Sigmoid colon (tissue), 7 donors: ENCODE data around the gene C17orf75. TPM values are rescaled to one million over a fixed set of nuclear protein-coding genes. Genes with fewer than 3 reads are reported as not detected.
"Not testable (repeated sequence)": the region's sequence is repeated elsewhere in the genome, so short reads cannot be mapped to it uniquely, and the experiment has no call there.

Experiments
- DNase-seq: peaks from one replicate; pipeline ENCODE4 v3.0.0-alpha.2; 2019
- H3K27ac ChIP-seq, 4 donors: fragments of 200-600 bp; sonication (generic); one replicate each; pipeline ENCODE4 v1.5.1; 2016 to 2019; ENCODE audit warnings: mild to moderate bottlenecking in 1 of 4
- H3K27me3 ChIP-seq, 3 donors: fragments of 200-600 bp; sonication (generic); one replicate each; pipeline ENCODE4 v1.5.1; 2019; ENCODE audit warnings: mild to moderate bottlenecking in 1 of 3
- H3K36me3 ChIP-seq, 4 donors: fragments of 200-600 bp; sonication (generic); one replicate each; pipeline ENCODE4 v1.5.1; 2016 to 2019
- H3K4me1 ChIP-seq, 4 donors: fragments of 200-600 bp; sonication (generic); one replicate each; pipeline ENCODE4 v1.5.1; 2017 to 2019
- H3K4me3 ChIP-seq, 4 donors: fragments of 200-600 bp; sonication (generic); one replicate each; pipeline ENCODE4 v1.5.1; 2017 to 2019; ENCODE audit warnings: mild to moderate bottlenecking in 2 of 4, moderate library complexity in 1 of 4
- H3K9me3 ChIP-seq, 4 donors: fragments of 200-600 bp in 3 of 4; sonication (generic) in 3 of 4; one replicate each; pipeline versions ENCODE4 v1.5.1 to v1.6.1; 2013 to 2019
- CTCF ChIP-seq, 4 experiments: fragments of 450-650 bp in 3 of 4; fragments of 200-600 bp in 1 of 4; IDR thresholded peaks; one replicate each; pipeline ENCODE4 v1.5.1; 2016 to 2019; ENCODE audit warnings: antibody characterized with exemption in 4 of 4, mild to moderate bottlenecking in 3 of 4, moderate library complexity in 2 of 4
- EP300 ChIP-seq, 4 donors: sonication (generic); formaldehyde crosslinking; IDR thresholded peaks; one replicate each; pipeline ENCODE4 v1.6.1; 2017; ENCODE audit warnings: antibody characterized with exemption in 4 of 4
- POLR2A ChIP-seq, 2 donors: fragments of 450-650 bp; IDR thresholded peaks; one replicate each; pipeline ENCODE4 v1.6.1; 2016; ENCODE audit warnings: antibody characterized with exemption in 2 of 2, mild to moderate bottlenecking in 2 of 2, moderate library complexity in 2 of 2
- POLR2AphosphoS5 ChIP-seq, 4 donors: sonication (generic); formaldehyde crosslinking; IDR thresholded peaks; one replicate each; pipeline ENCODE4 v1.6.1; 2017; ENCODE audit warnings: antibody characterized with exemption in 4 of 4
- WGBS, 2 donors: extraction: QIAGEN DNeasy Blood & Tissue Kit; methylation state at CpG; one replicate each; pipeline ENCODE4 v1.1.7; 2013; 5-methylcytosine and 5-hydroxymethylcytosine counted together
- intact Hi-C: fragments of 100-400 bp; cut with DNase I; formaldehyde crosslinking; loops from one replicate; pipeline ENCODE4 v1.15.1; 2023
- polyA plus RNA-seq, 3 donors: library from polyadenylated mRNA; stranded (reverse); fragments of 200-250 nt; gene quantifications; one replicate each; pipeline ENCODE4 v1.2.3, GENCODE V29; 2013
- total RNA-seq, 4 donors: library from RNA; depleted of rRNA; stranded (reverse); fragments of >200 nt; gene quantifications; one replicate each; pipeline ENCODE4 v1.1.0, GENCODE V29; 2016
- donor health status: healthy with polysubstance abuse.
- donor health status: Bipolar disorder and iron deficiency.
- donor health status: healthy.

C17orf75 gene
- total RNA-seq (10 to 100 TPM; 10.5 to 19.6 (median 11.2) TPM), polyA plus RNA-seq (10 to 100 TPM; 10.0 to 16.4 (median 10.8) TPM)

DNA sequence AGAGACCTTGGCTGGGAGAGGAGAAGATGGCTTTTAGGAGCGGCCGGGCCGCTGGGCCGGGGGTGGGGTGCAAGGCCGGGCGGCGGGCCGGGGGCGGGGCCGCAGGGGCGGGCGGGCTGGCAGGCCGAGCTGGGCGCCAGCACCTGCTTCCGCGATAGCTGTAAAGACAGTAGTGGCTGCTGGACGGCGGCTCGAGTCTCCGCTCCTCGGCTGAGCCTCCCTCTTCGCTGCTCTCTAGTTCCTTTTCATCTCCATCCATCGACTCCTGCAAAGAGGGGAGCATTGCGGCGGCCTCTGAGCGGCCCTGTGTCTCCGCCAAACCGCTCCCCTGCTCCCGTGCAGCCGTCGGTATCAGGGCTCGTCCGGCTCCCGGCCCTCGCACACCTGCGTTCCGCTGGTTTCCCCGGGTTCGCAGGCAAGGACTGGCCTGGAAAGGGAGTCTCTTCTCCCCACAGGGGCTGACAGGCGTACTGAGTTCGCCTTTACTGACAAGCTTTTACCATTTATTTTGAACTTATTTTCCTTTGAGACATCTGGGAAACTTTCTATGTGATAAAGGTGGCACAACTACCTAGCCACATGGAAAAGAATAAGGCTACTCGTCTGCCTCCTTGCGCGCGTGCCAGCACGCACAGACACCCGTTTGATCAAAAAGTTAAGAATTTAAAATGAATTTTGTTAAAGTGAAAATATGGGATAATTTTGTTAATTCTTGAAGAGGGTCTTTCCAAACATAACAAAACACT is at the start of gene C17orf75:
Gene C17orf75, minus strand, starts transcription at position 317 of the 746 bp plus-strand sequence. Its CDS starts 34 bp downstream, at position 283.
- peak; percentile 90 for DNase-seq
- no peaks in the 10 kb centered on the region for H3K9me3 ChIP-seq
- no peaks in the 10 kb centered on the region for H3K27me3 ChIP-seq
- H3K36me3 ChIP-seq: peaks cover 0 to 27% (median 1%) of the 10 kb centered on the region in 4 donors
- H3K27ac ChIP-seq: peak within 1 kb of the TSS; percentile 77 to 87 (median 84)
- H3K4me1 ChIP-seq: peaks cover 0 to 20% (median 16%) of the 10 kb centered on the region in 4 donors
- TF ChIP-seq POLR2A (IDR thresholded peaks at IDR 0.05): peak in 1 of 2 donors; percentile 10
- no peak for TF ChIP-seq EP300 (IDR thresholded peaks at IDR 0.05)
- TF ChIP-seq CTCF (IDR thresholded peaks at IDR 0.05): no peak
- peak in 3 of 4 donors; percentile 61 to 76 (median 75) for TF ChIP-seq POLR2AphosphoS5 (IDR thresholded peaks at IDR 0.05)
- H3K4me3 ChIP-seq: peak within 1 kb of the TSS; percentile 49 to 70 (median 66)
- intact Hi-C loops: no loop called here
- 5 to 6% methylated on average over 46 to 47 of the region's 47 CpGs for WGBS, 2 donors

- no peak overlapping the region for H3K4me3 ChIP-seq
- intact Hi-C loops: no loop called here
- H3K27ac ChIP-seq: no peak overlapping the region
- no peak for TF ChIP-seq EP300 (IDR thresholded peaks at IDR 0.05)
- no peak for TF ChIP-seq POLR2AphosphoS5 (IDR thresholded peaks at IDR 0.05)
- DNase-seq: no peak
- H3K9me3 ChIP-seq: no peaks in the 10 kb centered on the region
- 94 to 95% methylated on average over 6 of the region's 6 CpGs for WGBS, 2 donors
- no peaks in the 10 kb centered on the region for H3K4me1 ChIP-seq
- H3K36me3 ChIP-seq: peaks cover 0 to 8% (median 0%) of the 10 kb centered on the region in 4 donors
- H3K27me3 ChIP-seq: no peaks in the 10 kb centered on the region
Observed at GRCh38 chr17:32388613-32389459, 46.9 kb upstream of the C17orf75 start.

DNA sequence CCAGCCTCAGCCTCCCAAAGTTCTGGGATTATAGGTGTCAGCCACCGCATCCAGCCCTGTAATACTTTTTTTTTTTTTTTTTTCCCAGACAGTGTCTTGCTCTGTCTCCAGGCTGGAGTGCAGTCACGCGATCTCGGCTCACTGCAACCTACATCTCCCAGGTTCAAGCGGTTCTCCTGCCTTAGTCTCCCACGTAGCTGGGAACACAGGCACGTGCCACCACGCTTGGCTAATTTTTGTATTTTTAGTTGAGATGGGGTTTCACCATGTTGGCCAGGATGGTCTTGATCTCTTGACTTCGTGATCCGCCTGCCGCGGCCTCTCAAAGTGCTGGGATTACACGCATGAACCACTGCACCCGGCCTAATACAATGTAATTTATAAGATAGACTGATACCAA is 46.2 kb upstream of the C17orf75 start:
- peaks cover 0 to 14% (median 0%) of the 10 kb centered on the region in 4 donors for H3K36me3 ChIP-seq
- H3K27ac ChIP-seq, H3K4me1 ChIP-seq, DNase-seq, H3K27me3 ChIP-seq, H3K4me3 ChIP-seq, H3K9me3 ChIP-seq, intact Hi-C loops: not testable (repeated sequence)
- WGBS, 2 donors: 97 to 98% methylated on average over 14 of the region's 14 CpGs

GRCh38 chr17:32386844-32387243 is 44.9 kb upstream of the C17orf75 start:
- Histone ChIP-seq H3K4me1 (no peaks in the 10 kb centered on the region), H3K27me3 (no peaks in the 10 kb centered on the region), H3K9me3 (no peaks in the 10 kb centered on the region), H3K36me3 (peaks cover 0 to 27% (median 0%) of the 10 kb centered on the region in 4 donors), H3K4me3 (no peak overlapping the region), H3K27ac (no peak overlapping the region)
- TF ChIP-seq POLR2AphosphoS5 (IDR thresholded peaks at IDR 0.05): no peak
- TF ChIP-seq CTCF (IDR thresholded peaks at IDR 0.05): no peak
- TF ChIP-seq EP300 (IDR thresholded peaks at IDR 0.05): no peak
- no peak for TF ChIP-seq POLR2A (IDR thresholded peaks at IDR 0.05)
- intact Hi-C loops: no loop called here
- DNase-seq: no peak

- 83 to 91% methylated on average over 5 of the region's 5 CpGs for WGBS, 2 donors
- H3K9me3 ChIP-seq: no peaks in the 10 kb centered on the region
Observed at GRCh38 chr17:32385971-32386370, 44.0 kb upstream of the C17orf75 start.

More at GRCh38 chr17:32385971-32386370, 44.0 kb upstream of the C17orf75 start:
- Histone ChIP-seq H3K4me1 (no peaks in the 10 kb centered on the region), H3K36me3 (peaks cover 0 to 36% (median 0%) of the 10 kb centered on the region in 4 donors), H3K27me3 (no peaks in the 10 kb centered on the region), H3K4me3 (no peak overlapping the region), H3K27ac (no peak overlapping the region)
- DNase-seq: no peak
- intact Hi-C loops: no loop called here
- no peak for TF ChIP-seq POLR2A (IDR thresholded peaks at IDR 0.05)
- no peak for TF ChIP-seq EP300 (IDR thresholded peaks at IDR 0.05)
- TF ChIP-seq CTCF (IDR thresholded peaks at IDR 0.05): no peak
